ENCODE measurements around the gene GUCD1.

GUCD1 gene

GRCh38 chr22:24501301-24502005 lies 53.5 kb downstream of the GUCD1 start:
- no peak for DNase-seq

- DNase-seq: no peak
These were observed 54.6 kb downstream of the GUCD1 start for GRCh38 chr22:24500277-24500820.

- DNase-seq: no peak
These were observed 55.1 kb downstream of the GUCD1 start for GRCh38 chr22:24499706-24500276.

- DNase-seq: no peak
These were observed 56.1 kb downstream of the GUCD1 start for GRCh38 chr22:24498824-24499223.

DNA sequence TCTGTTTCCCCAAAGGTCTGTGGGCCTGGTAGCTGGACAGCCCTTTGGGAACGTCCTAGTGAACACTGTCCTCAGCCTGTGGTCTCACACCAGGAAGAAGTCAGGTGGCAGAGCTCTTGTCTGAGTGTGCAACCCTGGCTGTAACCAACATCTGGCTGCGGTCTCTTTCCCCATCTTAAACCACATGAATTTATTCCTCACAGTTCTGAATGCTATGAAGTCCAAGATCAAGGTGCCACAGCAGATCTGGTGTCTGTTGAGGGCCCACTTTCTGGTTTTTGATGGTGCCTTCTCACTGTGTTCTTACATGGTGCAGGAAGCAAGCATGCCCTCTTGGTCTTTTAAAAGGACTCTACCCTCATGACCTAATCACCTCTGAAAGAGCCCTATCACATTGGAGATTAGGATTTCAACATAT lies 57.1 kb downstream of the GUCD1 start:
- DNase-seq: no peak

DNA sequence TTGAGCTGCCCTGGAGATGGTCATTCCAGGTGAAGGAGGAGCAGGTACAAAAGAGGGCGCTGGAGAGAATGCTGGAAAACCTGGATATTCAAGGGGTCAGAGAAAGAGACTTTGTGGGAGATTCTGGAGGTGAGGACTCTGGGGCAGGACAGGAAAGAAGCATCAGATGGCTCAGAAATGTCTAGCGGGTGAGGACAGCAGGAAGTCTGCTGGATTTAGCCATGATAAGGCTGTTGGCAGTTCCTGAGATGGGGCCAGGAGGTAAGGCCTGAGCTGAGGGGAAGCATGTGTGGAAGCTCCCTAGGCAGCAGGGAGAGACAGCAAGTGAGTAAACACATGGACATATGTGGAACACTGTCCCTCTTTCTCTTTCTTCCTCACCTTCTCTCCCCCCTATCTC lies 58.3 kb downstream of the GUCD1 start:
- DNase-seq: no peak

GRCh38 chr22:24496234-24496633 lies 58.7 kb downstream of the GUCD1 start:
- no peak for DNase-seq

GRCh38 chr22:24495365-24495675 lies 59.6 kb downstream of the GUCD1 start:
- no peak for DNase-seq

- no peak for DNase-seq
These were observed 60.2 kb downstream of the GUCD1 start, which contains the start of gene UPB1 for GRCh38 chr22:24494528-24495364. TSS of gene UPB1 (plus strand) at chr22:24495332. CDS start at chr22:24495404, 72 bp downstream.

GRCh38 chr22:24494167-24494527 lies 60.8 kb downstream of the GUCD1 start:
- no peak for DNase-seq

- no peak for DNase-seq
These were observed 62.5 kb downstream of the GUCD1 start for GRCh38 chr22:24492391-24492790.
